Memory B cell (primary cell): ENCODE measurements around the gene EML2.

ENCODE experiments used
- ATAC-seq: fragments of 150-1000 bp; cut with Tn5 transposase; 2 replicates; pipeline ENCODE4 v1.10.0; 2021; ENCODE audit warnings: low read depth, mild to moderate bottlenecking, moderate library complexity
- DNase-seq, 2 donors: peaks; one replicate each; pipeline ENCODE4 v3.0.0; 2022; ENCODE audit warnings: low spot score in 2 of 2
- H3K27ac Mint-ChIP-seq: one replicate; pipeline ENCODE4 v1.8.0; 2022; ENCODE audit warnings: mild to moderate bottlenecking, moderate library complexity, mixed read lengths
- H3K27me3 Mint-ChIP-seq: one replicate; pipeline ENCODE4 v1.8.0; 2022; ENCODE audit warnings: mixed read lengths
- H3K36me3 Mint-ChIP-seq: one replicate; pipeline ENCODE4 v1.8.0; 2022; ENCODE audit warnings: mild to moderate bottlenecking, mixed read lengths
- H3K4me1 Mint-ChIP-seq: one replicate; pipeline ENCODE4 v1.8.0; 2022; ENCODE audit warnings: mixed read lengths
- H3K4me3 Mint-ChIP-seq: one replicate; pipeline ENCODE4 v1.8.0; 2022; ENCODE audit warnings: mild to moderate bottlenecking, moderate library complexity, mixed read lengths
- H3K9me3 Mint-ChIP-seq: one replicate; pipeline ENCODE4 v1.8.0; 2022; ENCODE audit warnings: mixed read lengths

Gene EML2

DNA sequence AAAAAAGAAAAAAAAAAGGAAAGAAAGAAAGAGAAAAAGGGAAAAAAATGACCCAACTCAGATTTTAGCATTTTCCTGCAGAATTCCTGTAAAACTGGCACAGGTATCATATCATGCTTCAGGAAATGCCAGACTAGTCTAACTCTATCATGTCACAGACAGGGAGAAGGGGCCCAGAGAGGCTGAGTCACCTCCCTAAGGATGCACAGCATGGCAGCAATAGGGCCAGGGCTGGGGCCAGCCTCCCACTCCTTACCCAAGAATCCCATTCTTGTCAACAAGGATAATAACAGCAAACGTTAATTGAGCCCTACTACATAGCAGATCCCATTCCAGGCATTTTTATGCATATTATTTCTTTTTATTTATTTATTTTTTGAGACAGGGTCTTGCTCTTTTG, 45.7 kb downstream of the EML2 start:
- peaks cover 41% of the 10 kb centered on the region for H3K27me3 Mint-ChIP-seq
- no peak for ATAC-seq
- no peak overlapping the region for H3K4me3 Mint-ChIP-seq
- H3K27ac Mint-ChIP-seq = no peak overlapping the region
- H3K36me3 Mint-ChIP-seq = no peaks in the 10 kb centered on the region
- H3K9me3 Mint-ChIP-seq = no peaks in the 10 kb centered on the region
- H3K4me1 Mint-ChIP-seq = peaks cover 17% of the 10 kb centered on the region
- no peak for DNase-seq

DNA sequence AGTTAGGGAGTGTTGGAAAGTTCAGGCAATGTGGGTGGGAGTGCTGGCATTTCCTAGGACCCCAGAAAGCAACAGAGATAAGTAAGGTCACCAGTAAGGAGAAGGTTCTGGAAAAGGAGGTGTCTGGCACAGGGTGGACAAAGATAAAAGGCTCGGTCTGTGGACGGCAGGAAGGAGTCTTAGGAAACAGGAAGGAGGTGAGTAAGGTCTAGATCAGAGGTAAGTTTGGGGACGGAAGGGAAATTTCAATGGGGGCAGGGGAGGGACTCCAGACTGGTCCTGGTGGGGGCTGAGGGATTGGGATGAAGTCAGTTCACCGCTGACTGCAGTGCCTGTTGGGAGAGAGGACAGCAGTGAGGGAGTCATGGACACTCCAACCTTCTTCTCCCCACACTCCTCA, 46.8 kb downstream of the EML2 start:
- peaks cover 36% of the 10 kb centered on the region for H3K27me3 Mint-ChIP-seq
- DNase-seq = no peak

DNA sequence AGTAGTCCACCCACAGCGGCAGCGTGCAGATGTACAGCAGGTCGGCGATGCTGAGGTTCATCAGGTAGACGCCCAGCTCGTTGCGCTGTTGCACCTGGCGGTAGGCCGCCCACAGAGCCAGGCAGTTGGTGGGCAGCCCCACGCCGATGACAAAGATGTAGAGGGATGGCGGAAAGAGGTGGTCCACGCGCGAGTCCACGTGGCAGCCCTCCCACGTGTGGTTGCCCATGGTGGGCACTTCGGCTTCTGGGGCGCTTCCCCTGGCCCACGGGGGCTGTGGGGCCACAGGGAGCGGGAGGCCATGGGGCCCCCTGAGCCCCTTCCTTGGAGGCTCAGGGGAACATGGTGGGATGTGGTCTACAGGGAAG, 47.6 kb downstream of the EML2 start:
- Mint-ChIP-seq H3K4me3 (no peak overlapping the region), H3K27ac (no peak overlapping the region), H3K27me3 (peaks cover 32% of the 10 kb centered on the region), H3K36me3 (no peaks in the 10 kb centered on the region), H3K4me1 (peaks cover 9% of the 10 kb centered on the region), H3K9me3 (no peaks in the 10 kb centered on the region)
- DNase-seq (no peak), ATAC-seq (no peak)

More for the DNA sequence above, 46.8 kb downstream of the EML2 start:
- H3K4me1 Mint-ChIP-seq = peaks cover 9% of the 10 kb centered on the region
- no peaks in the 10 kb centered on the region for H3K36me3 Mint-ChIP-seq
- no peak overlapping the region for H3K4me3 Mint-ChIP-seq
- no peak for ATAC-seq
- no peak overlapping the region for H3K27ac Mint-ChIP-seq
- no peaks in the 10 kb centered on the region for H3K9me3 Mint-ChIP-seq

DNA sequence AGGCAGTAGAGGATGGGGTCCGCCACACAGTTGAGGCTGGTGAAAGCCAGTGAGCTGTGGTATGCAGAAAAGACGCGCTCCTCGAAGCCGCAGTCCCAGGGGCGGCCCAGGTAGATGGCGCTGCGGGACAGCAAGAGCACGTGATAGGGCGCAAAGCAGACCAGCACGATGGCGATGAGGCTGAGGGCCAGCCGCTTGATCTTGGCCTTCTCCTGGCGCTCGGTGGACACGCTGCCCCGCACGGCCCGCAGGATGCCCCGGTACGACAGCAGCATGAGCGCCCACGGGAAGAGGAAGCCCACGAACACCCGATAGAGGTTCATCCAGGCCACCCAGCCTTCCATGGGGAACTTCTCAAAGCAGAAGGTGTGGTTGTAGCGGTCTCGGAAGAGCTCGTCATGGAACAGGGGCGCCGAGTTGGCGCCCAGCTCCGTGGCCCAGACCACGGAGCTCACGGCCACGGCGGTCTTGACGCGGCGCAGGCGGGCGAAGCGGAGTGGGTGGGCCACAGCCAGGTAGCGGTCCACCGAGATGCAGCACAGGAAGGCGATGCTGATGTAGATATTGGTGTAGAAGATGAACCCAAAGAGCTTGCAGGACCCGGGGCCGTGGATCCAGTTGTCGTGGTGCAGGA, 48.1 kb downstream of the EML2 start:
- H3K4me1 Mint-ChIP-seq = peaks cover 9% of the 10 kb centered on the region
- H3K27me3 Mint-ChIP-seq = peaks cover 29% of the 10 kb centered on the region
- H3K27ac Mint-ChIP-seq = no peak overlapping the region
- ATAC-seq = peak; percentile 52
- no peaks in the 10 kb centered on the region for H3K9me3 Mint-ChIP-seq
- H3K4me3 Mint-ChIP-seq = no peak overlapping the region
- no peaks in the 10 kb centered on the region for H3K36me3 Mint-ChIP-seq
- DNase-seq = no peak

DNA sequence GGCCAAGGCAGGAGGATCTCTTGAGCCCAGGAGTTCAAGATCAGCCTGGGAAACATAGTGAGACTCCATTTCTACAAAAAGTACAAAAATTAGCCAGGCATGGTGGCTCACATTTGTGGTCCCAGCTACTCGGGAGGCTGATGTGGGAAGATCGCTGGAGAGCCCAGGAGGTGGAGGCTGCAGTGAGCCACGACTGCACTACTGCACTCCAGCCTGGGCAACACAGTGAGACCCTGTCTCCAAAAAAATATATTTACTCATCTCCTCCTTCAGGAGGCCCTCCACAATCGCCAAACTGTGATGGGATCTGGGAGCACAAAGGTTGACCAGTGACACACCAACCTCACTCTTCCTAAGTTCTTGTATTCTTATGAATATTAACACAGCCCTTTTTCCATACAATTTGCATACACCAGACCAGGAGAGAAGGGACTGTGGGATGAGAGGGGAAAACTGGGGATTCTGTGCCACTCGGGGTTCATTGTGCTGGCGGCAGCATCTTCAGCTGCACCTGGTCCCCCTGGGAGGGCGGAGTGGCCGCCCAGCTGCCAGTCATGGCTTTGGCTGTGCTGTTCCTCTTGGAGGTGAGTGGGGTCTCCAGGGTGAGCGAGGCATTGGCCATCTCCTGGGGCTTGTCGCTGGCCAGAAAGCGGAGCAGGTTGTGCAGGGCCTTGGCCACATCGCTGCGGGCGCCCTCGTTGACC, 48.7 kb downstream of the EML2 start:
- Mint-ChIP-seq H3K36me3 (no peaks in the 10 kb centered on the region), H3K4me1 (peaks cover 9% of the 10 kb centered on the region), H3K27ac (no peak overlapping the region), H3K4me3 (no peak overlapping the region), H3K9me3 (no peaks in the 10 kb centered on the region), H3K27me3 (peaks cover 29% of the 10 kb centered on the region)
- DNase-seq = no peak
- no peak for ATAC-seq

DNA sequence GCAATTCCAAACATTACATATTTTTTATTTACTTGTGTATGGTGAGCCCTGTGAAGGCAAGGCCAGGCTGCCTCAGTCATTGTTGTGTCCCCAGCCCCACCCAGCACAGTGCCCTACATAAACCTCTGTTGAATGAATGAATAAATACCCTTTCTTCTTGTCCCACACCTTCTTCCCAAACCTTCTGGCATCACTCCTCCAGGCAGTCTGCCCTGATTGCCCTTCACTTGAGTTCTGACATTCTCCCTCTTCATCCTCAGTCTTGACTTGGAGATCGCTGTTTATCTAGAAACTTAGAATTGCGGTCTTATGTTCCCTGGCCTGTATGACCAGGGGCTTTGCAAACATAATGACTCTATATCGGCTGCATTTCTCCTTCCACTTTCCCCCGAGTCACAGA, 49.4 kb downstream of the EML2 start:
- Mint-ChIP-seq H3K4me3 (no peak overlapping the region), H3K36me3 (no peaks in the 10 kb centered on the region), H3K27me3 (peaks cover 29% of the 10 kb centered on the region), H3K27ac (no peak overlapping the region), H3K4me1 (peaks cover 12% of the 10 kb centered on the region), H3K9me3 (no peaks in the 10 kb centered on the region)
- ATAC-seq (no peak), DNase-seq (no peak)

DNA sequence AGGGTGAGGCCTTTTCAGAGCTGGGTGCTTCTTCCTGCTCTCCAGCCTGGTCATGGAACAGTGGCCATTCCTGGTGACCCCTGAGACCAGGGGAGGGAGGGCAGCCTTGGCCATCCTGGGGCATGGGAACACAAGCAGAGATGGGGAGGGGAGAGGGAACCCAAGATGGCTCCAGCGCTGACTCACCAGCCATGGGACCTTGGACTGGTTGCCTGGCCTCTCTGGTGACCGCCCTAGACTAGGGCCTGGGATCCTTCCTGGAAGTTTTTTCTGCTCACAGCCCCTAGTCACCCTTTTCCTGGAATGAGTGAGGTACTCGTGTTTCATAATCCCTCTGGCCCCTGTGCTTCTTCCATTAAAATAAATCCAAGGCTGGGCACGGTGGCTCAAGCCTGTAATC, 51.3 kb downstream of the EML2 start:
- Mint-ChIP-seq H3K9me3 (no peaks in the 10 kb centered on the region), H3K4me3 (no peak overlapping the region), H3K36me3 (no peaks in the 10 kb centered on the region), H3K27me3 (peaks cover 29% of the 10 kb centered on the region), H3K27ac (no peak overlapping the region), H3K4me1 (peaks cover 17% of the 10 kb centered on the region)
- DNase-seq (no peak), ATAC-seq (no peak)

DNA sequence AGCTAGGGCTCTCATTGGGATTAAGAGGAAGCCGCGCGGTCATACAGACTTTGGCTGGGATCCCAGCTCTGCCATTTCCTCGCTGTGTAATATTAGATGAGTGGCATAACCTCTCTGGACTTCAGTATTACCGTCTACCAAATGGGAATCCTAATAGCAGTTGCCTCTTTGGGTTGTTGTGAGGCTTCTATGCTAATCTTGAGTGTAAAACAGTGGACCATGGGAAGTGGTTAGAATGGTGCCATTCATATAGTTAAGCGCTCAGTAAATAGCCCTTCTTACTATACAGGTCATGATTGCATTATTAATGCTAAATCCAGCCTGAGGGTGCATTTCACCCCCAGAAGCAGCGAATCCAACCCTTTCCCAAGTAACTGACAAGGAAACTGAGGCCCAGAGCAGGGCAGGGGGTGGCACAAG, 54.0 kb downstream of the EML2 start:
- Mint-ChIP-seq H3K27ac (peak overlapping the region; percentile 94), H3K27me3 (peaks cover 9% of the 10 kb centered on the region), H3K9me3 (no peaks in the 10 kb centered on the region), H3K36me3 (peaks cover 4% of the 10 kb centered on the region), H3K4me1 (peaks cover 15% of the 10 kb centered on the region), H3K4me3 (peak overlapping the region; percentile 83)
- ATAC-seq (no peak), DNase-seq (no peak)

DNA sequence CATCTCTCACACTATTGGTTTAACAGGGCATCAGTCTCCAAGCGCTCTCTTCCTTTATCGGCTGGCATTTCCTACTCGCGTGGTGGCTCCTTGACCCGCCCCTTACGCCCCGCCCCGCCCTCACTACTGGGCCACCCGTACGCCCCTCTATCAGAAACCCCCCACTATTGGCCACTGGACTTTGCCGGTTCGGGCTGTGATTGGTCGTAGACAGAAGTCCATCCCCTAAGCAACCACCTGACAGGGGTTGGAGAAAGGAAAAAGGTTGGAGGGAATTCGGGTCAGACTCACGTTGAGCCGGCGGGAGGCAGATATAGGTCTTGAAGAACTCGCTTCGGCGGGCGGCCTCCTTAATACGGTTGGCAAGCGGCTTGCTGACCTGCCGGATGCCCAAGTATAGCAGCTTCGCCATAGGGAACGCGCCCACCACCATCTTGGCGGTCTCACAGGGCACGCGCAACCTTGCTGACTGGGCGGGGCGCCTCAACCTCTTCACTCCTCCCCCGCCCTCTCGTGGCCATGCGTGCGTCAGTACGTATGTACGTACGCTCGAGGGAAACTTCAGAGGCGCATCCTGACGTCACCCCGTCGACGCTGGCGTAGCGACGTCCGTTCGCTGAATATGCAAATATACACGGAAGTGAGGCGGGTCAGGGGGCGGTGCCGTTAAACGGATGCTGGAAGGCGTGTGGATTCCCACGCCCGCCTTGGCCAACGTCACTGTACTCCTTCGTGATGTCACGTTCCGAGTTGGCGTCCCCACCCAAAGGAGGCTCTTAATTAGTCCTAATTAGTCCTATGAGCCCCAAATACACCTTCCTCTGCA, 54.7 kb downstream of the EML2 start, which contains the start of gene OPA3:
Gene OPA3 (minus strand): TSS at position 471 of the 826 bp plus-strand sequence. CDS start 38 bp downstream, at position 433.
- ATAC-seq = peak; percentile 80
- Mint-ChIP-seq H3K27ac (peak within 1 kb of the TSS; percentile 94), H3K4me1 (peaks cover 15% of the 10 kb centered on the region), H3K27me3 (peaks cover 4% of the 10 kb centered on the region), H3K4me3 (peak within 1 kb of the TSS; percentile 83), H3K36me3 (peaks cover 4% of the 10 kb centered on the region), H3K9me3 (no peaks in the 10 kb centered on the region)
- peak; percentile 95 to 97 for DNase-seq

DNA sequence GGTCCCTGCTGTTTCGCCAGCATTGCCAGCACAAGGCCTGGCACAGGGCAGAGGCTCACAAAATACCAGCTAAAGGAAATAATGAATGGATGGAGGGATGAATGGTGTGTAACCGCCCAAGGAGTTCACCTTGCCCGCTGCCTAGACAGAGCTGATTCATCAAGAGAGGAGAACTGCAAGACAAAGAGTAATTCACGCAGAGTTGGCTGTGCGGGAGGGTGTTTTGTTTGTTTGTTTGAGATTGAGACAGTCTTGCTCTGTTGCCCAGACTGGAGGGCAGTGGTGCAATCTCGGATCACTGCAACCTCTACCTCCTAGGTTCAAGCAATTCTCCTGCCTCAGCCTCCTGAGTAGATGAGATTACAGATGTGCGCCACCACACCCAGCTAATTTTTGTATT, 57.6 kb downstream of the EML2 start:
- DNase-seq (no peak), ATAC-seq (no peak)
- Mint-ChIP-seq H3K27me3 (no peaks in the 10 kb centered on the region), H3K4me1 (peaks cover 20% of the 10 kb centered on the region), H3K36me3 (peaks cover 5% of the 10 kb centered on the region), H3K4me3 (no peak overlapping the region), H3K27ac (no peak overlapping the region), H3K9me3 (no peaks in the 10 kb centered on the region)

DNA sequence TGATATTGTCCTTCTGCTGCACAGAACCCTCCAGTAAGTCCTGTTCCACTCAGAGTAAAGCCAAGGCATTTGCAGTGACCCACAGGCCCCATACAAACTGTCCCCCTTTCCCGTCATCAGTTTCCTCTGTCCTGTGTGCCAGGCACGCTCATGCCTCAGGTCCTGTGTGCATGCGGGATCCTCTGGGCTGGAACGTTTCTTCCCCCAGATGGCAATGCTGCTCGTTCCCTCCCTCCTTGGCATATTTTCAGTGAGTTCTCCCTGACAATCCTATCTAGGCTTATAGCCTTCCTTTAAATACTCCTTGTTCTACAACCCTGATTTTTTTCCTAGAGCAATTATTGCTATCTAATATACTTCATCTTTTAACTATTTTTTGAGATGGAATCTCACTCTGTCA, 60.3 kb downstream of the EML2 start:
- H3K27me3 Mint-ChIP-seq = no peaks in the 10 kb centered on the region

DNA sequence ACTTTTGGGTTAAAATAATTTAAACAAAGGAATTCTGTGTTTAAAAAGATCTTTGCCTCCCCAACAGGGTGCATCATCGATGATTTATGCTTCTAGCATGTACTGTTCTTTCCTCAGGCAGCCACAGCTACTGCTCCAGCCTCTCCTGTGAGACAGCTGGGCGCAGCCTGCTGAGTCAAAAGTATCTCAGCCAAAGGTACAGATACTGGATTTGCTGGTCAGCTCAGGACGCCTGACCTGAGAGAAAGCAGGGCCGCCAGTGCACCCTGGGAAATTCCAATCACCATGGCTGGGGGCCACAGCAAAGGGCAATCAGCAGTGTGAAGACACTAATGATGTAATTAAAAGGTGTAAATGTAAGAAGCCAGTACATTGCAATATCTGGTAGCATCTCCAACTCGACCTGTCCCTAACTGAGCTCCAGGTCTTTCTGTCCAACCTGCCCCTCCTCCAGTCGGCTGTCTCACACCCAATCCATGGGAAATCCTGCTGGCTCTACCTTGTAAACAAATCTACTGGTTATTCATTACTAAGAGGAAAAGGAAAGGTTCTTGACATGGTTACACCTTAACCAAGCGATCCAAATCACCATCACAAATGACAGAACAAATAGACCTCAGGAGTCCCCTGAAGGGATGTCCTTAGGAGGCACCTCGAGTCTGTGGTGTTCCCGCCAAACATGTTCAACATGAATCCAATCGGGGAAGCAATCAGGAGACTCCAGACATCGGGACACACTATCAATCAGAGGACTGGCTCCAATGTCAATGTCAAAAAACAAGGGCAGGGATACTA, 61.9 kb downstream of the EML2 start:
- Mint-ChIP-seq H3K27ac (no peak overlapping the region), H3K27me3 (no peaks in the 10 kb centered on the region), H3K9me3 (no peaks in the 10 kb centered on the region), H3K36me3 (peaks cover 7% of the 10 kb centered on the region), H3K4me3 (no peak overlapping the region), H3K4me1 (peaks cover 14% of the 10 kb centered on the region)
- DNase-seq (no peak), ATAC-seq (no peak)

More for the DNA sequence above, 60.3 kb downstream of the EML2 start:
- Mint-ChIP-seq H3K9me3 (no peaks in the 10 kb centered on the region), H3K4me1 (peaks cover 16% of the 10 kb centered on the region), H3K4me3 (no peak overlapping the region), H3K27ac (no peak overlapping the region), H3K36me3 (peaks cover 7% of the 10 kb centered on the region)
- no peak for DNase-seq
- no peak for ATAC-seq

DNA sequence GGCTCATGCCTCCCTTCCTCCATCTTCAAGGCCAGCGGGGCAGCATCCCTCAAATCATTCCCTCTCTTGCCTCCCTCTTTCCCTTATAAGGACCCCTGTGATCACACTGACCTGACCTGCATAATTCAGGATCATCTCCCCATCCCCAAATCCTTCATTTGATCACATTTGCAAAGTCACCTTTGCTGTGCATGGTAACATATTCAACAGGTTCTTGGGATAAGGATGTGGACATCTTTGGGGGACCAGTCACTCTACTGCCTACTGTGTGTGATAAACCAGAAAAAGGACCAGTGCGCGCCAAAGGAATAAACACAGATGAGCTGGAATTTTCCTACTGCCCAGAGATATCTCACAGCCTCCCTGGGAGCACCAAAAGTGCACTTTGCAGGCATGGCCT, 62.5 kb downstream of the EML2 start:
- H3K36me3 Mint-ChIP-seq = peaks cover 7% of the 10 kb centered on the region
- no peak for ATAC-seq
- H3K4me1 Mint-ChIP-seq = peaks cover 14% of the 10 kb centered on the region
- no peak overlapping the region for H3K4me3 Mint-ChIP-seq
- no peak for DNase-seq
- no peaks in the 10 kb centered on the region for H3K27me3 Mint-ChIP-seq
- no peak overlapping the region for H3K27ac Mint-ChIP-seq
- H3K9me3 Mint-ChIP-seq = no peaks in the 10 kb centered on the region
